ENCODE measurements around the gene SLC49A4.

- TF ChIP-seq CTCF (IDR thresholded peaks at IDR 0.05) (no peak), ZFX (IDR thresholded peaks at IDR 0.05; ENCODE audit: borderline replicate concordance) (no peak)
Measured at GRCh38 chr3:122911901-122912300, 117.0 kb downstream of the SLC49A4 start.
